SKM-1 treated with dmso at 0.1 percent for 144 hours (cell line): ENCODE measurements around the gene LMF2.

Experiments used
- DNase-seq: peaks from one replicate; lab custom pipeline; 2025; ENCODE audit not compliant: unreplicated experiment; lab: John Stamatoyannopoulos, UW

LMF2 gene

DNA sequence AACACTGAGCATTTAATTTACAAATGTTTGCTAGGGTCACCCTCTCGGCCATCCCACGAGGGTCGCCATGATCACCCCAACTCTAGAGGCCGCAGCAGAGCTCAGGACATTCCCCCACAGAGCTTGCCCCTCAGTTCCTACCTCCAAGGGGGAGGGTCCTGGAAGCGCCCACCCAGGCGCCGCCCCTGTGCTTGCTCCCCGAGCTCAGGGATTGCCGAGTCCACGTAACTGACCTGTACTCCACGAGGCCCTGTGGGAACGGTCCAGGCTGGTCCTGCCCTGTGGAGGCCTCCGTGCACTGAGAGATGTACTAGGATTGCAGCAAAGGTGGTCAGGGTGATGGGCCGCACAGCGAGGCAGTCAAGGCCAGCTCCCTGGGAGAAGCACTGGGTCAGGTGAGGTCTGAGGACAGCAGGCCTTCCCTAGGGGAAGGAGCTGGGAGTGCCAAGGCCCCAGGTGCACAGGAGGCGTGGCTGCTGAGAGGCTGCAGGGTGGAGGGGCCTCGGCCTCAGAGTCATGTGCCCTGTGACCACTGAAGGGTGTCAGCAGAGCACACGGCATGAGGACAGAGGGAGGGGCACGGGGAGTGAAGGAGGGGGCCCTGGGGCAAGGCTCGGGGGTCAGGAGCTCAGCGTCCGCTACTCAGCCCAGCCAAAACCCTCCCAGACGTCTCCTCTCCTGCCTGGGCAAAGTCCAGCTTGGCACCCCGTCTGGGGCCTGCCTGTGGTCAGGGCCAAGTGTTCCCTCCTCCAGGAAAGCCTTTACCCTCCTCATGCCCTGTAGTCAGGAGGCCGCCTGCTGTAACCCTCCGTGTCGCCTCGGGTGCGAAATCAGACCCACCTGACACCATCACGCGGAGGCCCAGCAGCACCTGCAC, 23.3 kb downstream of the LMF2 start:
- DNase-seq = no peak

DNA sequence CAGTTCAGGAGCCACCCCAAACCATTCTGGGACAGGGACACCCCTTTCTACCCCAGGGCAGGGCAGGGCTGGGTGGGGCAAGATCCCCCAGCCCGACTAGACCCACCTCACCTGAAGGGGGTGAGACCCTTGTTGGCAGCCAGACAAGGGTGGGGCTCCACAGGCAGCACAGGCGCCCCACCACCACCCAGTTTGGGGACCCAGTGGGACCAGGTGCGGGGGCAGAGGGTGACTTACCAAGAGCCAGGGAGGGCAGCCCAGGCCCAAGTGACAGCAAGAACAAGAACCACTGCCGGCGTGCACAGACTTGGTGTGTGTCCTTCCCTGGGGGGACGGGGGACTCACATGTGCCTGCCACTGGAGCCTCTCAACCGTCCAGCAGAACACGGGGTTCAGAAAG, 23.9 kb downstream of the LMF2 start:
- DNase-seq = no peak

DNA sequence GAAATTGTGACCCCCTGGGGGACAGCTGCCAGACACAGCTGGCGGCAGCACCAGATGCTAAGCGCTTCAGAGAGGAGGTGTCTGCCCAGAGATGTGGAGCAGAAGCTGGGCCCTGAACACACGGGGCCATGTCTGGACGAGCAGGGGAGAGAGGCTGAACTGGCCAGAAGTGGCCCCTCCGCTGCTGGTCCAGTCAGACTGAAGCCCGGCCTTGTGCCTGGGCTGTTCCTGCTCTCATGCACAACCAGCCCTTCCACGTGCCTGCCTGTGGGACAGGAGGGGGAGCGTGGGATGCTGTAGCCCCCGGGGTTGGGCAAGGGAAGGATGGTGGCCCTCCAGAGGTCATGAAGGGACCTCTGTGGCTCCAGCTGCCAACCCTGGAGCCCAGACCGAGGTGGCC, 24.4 kb downstream of the LMF2 start:
- DNase-seq = no peak

DNA sequence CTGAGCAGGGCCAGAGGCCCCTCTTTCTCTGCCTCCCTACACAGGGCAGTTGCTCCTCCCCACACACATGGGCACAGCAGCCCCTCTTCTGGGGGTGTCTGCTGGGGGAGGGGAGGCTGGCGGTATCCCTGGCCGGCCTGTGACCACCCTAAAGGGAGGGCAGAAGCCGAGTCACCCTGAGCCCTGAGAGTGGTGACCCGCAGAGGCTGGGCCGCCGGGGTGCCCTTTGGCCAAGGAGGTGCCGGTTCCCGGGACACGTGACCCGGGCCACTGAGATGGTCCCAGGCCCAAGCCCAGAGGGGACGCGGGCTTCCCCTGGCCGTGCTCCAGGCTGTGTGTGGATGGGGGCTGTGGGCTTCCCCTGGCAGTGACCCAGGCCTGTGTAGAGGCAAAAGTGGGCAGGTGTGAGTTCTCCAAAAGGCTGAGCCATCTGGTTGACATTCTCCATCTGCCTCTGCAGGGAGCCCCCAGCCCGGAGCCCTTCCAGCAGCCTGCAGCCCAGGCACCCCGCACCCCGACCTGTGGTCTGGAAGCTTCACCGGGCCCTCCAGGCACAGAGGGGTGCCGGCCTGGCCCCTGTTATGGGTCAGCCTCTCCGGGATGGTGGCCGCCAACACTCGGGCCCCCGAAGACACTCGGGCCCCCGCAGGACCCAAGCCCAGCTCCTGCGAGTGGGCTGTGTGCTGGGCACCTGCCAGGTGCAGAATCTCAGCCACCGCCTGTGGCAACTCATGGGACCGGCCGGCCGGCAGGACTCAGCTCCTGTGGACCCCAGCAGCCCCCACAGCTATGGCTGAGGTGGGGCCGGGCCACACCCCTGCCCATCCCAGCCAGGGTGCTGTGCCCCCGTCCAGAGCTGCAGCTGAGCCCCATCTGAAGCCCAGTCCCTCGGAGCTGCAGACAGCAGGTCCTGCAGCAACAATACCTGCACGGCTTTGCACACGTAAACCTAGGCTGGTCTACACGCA, 25.1 kb downstream of the LMF2 start:
- no peak for DNase-seq

DNA sequence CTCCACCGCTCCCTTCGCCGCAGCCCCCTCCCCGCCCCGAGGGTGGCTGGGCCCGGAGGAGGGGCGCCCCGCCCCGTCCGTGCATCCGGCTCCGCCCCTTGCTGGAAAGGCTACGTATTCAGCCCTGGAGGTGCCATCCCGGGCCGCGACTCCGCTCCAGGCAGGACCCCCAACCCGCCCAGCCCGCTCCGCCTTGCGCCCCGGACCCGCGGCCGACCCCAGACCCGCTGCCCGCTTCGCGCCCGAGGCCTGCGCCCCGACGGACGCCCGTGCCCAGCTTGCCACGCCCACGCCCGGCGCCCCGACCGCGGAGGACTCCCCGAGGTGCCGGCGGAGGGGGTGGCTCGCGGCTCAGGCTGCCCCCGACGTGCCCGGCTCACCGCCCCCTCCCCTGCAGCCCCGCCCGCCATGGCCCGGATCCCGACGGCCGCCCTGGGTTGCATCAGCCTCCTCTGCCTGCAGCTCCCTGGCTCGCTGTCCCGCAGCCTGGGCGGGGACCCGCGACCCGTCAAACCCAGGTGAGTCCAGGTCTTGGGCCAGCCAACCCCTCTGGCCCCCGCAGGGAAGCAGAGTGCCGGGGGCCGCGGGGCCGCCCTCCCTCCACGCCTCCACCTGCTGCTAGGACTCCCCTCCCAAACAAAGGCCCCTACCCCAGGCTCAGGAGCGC, 25.9 kb downstream of the LMF2 start, which contains the start of gene ADM2:
Gene ADM2, plus strand, starts transcription at position 104 of the 667 bp plus-strand sequence. Its CDS starts 305 bp downstream, at position 409.
- DNase-seq = no peak

DNA sequence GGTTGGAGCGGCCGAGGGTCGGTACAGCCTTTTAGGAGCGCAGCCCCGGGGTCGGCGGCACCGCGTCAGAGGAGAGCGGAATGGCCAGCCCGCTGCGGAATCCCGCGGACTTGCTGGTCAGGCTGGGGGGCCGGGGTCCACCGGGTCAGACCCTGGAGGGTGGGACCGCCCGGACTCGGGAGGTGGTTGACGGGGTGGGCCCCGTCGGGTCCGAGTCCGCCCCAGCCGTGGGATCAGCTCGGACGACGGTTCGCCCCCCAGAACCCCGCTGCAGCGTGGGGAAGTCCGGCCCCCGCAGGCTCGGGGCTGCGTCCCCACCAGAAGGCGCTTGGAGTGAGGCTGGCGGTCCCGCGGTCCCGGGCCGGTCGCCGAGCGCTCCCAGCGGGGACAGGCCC, 26.5 kb downstream of the LMF2 start:
- DNase-seq = no peak

DNA sequence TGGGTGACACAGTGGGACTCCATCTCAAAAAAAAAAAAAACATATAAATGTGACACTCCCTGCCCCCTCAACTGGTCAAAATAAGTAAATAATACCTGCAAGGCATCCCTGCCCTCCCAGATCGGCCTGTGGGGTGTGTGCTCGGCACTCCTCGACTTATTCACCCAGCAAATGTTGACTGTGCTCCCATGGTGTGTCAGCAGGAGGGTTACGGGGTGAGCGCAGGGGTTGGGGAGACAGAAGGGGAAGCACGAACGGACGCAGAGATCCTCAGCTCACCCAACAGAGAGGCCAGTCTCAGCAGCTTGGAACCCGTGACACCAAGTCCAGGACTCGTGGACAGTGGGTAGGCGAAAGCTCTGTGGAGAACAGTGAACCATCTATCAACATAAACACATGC, 27.8 kb downstream of the LMF2 start:
- no peak for DNase-seq

DNA sequence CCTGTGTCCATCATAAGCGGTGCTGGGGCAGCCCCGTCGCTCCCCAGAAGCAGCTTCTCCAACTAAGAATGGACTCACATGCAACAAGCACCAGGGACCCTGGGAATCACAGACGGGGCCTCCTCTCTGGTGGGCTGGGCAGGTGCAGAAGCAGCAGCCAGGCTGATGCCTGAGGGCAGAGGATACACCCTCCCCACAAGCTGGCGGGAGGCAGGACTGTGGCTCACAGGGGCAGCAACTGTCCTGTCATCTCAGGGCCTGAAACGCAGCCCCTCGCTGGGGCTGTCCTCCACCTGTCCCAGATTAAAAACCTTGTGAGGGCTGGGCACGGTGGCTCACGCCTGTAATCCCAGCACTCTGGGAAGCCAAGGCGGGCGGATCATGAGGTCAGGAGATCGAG, 29.6 kb downstream of the LMF2 start:
- no peak for DNase-seq

DNA sequence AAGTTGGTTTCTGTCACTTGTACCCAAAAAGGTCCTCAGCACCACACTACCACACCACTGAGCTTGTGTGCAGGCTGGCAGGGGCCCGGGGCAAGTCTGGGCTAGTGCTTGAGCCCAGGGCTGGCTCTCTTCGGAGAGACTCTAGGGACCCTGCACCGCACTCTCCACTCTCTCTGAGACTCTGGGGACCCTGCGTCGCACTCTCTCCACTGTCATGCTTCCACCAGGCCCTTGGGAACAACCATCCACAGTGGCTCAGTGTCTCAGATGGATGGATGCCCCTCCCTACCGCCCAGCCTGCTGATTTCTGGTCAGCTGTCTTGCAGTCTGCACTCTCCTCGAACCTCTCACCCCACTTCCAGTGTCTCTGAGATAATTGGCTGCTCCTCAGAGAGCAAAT, 30.6 kb downstream of the LMF2 start:
- no peak for DNase-seq

DNA sequence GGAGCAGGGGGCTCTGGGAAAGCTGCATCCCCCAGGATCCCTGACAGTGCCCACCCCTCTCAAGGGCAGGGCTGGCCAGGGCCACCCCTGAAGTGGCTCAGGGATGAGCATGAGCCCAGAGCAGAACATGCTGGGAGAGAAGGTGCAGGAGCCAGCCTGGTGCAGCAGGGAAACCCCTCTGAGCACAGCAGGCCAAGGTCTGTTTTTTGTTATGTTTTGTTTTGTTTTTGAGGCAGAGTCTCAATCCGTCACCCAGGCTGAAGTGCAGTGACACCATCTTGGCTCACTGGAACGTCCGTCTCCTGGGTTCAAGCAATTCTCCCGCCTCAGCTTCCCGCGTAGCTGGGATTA, 31.9 kb downstream of the LMF2 start:
- no peak for DNase-seq

DNA sequence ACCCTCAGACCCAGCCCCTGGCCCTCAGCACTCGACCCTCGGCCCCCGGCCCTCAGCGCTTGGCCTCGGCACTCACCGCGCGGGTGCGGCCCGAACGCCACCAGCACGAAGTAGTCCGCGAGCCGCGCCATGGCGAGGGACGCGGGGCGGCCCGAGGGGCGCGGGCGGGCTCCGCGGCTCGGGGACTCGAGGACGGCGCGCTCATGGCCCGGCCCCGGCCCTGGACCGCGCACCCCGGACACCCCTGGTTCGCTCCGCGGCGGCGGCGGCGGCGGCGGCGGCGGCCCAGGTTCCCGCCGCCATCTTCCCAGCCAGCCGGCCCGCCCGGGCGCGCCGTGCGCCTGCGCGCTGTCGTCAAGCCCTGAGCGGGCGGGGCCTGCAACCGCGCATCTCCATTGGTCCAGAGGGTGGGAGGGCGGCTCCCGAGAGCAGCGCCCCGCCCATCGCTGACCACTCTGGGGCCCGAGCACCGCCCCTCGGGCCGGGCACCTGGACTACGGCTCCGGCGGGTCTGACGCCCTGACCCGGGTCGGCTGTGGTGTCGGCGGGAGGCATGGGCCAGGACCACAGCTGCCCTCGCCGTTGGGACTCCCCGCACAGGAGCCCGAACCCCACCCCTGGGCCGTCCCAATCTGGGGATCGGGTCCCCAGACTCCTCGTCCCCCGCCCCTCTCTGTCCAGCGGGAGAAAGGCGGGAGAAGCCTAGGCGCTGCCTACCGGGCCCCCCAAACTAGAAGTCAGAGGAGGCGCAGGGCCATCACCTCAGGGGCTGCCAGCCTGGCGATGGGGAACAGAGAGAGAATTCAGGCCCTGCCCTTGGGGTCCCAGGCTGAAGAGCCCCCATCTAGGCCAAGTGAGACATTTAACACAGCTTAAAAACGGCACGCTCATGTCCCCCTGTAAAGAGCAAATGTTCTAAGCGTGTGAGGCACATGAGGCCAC, 32.5 kb downstream of the LMF2 start, which contains the start of gene SBF1:
Gene SBF1, minus strand, starts transcription at position 326 of the 942 bp plus-strand sequence. Its CDS starts 195 bp downstream, at position 131.
- DNase-seq = peak; percentile 84

DNA sequence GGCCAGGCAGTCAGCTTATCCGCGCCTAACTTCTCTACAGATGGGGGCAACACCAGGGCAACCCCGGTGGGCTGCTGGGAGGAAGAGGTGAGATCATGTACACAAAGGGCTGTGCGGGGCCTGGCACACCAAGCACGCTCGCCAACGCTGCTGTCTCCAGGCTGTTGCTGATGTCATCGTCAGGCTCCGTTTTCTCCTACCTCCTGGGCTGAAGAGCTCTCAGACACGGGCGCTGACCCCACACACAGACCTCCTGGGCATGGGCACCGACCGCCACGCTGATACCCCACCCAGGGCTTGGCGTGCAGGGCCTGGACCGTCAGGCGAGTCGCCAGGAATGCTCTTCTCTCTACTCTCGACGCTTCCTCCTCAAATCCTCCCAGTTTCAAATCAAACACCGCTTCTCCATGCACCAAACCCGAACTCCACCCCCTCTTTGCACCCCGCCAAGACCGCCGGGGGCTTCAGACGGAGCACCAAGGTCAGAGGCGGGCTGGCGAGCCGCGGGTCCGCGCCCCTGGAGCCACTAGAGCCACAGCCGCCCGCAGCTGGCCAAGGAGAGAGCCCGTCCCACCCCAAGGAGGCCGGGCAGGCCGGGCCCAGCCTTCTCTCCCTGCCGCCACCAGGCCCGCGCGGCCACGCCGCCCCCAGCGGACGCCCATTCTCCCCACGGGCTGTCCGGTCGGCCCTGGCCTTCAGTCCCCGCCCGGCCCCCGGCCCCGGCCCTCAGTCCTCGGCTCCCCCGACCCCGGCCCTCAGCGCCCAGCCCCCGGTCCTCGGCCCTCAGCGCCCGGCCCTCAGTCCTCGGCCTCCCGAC, 33.4 kb downstream of the LMF2 start:
- DNase-seq = no peak

DNA sequence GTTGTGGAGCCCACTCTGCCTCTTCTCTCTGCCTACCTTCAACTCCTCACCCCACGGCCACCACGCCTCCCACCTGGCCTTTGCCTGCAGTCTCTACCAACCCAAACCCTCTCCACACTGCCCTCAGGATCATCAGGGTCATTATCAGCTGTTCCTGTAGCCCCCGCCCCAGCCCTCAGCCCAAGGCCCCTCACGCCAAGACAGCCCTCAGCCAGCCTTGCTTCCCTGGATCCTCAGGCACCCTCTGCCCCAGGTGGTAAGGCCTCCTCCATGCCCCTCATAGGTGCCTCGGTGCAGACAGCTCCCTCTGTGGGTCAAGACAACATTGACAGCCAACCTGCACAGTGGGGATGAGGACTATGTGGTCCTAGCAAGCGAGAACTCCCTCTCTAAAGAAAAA, 34.4 kb downstream of the LMF2 start:
- DNase-seq = peak; percentile 16

DNA sequence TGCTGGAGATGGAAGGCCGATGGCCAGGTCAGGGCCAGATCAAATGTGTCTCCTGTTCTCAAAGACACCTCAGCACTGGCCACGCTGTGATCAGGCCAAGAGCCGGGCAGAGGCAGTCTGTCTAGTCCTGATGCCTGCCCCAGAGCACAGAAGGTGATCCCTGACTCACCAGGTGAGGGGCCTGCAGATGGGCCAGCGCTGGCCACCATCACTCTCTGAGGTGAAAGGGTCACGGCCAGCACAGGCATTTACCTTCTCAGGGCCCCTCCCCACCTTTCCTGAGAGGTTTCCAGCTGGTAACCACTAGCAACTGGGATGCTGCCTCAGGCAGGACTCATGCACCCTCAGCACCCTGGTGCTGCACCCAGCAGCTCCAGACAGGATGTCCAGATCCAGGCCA, 35.5 kb downstream of the LMF2 start:
- no peak for DNase-seq

DNA sequence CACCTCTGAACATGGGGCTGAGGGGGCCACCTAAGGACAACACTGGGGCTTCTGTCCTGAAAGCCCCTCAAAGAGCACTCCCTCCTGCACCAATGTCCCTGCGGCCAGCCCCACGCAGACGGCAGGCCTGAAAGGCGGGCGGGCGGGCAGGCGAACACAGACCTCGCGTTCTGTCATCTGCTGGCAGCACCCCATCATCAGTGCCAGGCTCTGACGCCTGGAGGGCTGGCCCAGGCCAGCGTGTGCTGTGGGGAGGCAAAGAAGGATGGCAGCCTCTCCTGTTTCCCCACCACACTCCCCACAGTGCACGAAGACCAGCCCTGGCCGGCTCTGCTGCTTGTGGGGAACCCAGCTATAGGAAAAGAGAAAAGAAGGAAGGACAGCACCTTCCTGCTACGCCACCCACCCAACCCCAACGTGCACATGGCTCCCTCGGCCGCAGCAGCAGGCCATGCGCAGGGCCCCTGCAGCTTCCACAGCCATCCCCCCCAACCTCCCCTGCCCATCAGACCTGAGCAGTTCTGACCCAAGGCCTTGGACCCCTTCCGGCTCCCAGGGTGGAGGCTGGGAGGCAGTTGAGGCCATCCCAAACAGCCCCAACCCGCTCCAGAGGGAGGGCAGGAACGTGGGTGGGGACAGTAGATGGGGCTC, 36.2 kb downstream of the LMF2 start:
- no peak for DNase-seq

DNA sequence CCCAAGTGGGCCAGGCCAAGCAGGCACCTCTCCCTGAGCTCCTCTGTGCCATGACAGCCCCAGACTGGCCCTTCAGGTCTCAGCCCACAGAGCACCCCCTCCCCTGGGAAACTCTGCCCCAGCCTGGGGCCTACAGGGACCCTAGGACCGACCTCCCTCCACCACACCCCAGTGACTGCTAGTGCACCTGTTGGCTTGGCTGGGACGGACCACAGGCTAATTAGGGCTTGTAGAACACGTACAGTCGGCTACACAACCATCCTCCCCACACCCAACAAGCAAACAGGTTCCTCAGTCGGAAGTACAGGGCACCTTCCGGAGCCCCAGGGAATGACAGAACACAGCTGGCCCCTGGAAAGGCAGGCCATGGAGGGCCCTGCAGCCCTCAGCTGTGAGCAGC, 37.0 kb downstream of the LMF2 start:
- DNase-seq = no peak

DNA sequence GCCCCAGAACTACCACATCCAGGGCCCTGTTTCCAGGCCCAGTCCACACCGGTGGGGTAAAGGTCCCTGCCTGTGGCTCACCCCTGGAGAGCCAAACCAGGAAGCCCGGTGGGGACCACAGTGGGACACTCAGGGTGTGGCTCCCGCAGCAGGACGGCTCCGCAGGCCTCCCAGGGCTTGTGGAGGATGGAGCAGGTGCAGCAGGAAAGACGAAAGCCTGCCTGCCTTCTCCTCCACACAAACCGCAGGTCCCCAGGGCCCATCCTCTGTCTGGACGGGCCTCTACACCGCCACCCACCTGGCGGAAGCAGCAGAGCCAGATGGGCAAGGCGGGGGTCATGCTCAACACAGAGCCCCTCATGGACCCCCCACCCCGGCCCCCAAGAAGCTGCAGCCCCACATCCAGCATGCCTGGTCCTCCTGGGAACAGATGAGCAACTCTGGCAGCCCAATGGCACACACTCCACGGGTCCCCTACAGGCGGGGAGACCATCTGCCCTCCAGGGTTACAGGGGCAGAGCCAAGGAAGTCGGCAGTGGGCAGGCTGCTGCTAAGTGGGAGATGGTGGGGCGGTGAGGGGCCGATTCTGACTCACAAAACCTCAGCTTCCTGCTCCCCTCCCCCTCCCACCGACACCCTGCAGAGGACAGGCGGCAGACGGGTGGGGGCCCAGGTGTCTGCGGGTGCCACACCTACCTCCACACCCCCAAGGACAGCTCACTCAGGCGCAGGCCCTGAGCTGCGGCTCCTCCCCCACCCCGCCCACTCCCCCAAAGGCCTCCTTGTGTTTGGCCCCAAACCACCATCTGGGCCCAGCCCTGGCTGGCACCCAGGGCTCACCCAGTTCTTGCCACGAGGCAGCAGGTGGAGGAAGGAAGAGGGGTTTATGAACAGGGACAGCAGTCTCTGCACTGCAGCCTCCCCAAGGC, 37.9 kb downstream of the LMF2 start:
- peak; percentile 71 for DNase-seq

DNA sequence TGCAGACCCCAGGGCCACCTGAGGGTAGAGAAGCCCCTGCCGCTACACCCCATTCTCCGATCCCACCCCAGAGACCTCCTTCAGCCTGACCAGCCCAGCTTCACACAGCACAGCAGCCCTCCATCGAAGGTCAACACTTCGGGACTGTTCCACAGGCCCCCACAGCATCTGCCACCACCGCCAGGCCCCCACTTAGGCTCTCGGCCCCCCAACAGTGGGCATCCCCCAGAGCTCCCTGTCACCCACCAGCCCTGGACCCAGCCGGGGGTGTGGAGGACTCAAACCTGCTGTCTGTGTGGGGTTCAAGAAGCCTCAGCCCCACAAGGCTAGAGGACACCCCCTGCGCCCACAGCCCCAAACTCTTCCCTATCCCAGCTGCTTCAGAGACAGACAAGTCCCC, 38.9 kb downstream of the LMF2 start:
- no peak for DNase-seq
